NCI-H1436 treated with DMSO at 0.1 percent for 48 hours (cell line): ENCODE results near the gene CAMTA1.
"Not testable (repeated sequence)": the region's sequence is repeated elsewhere in the genome, so short reads cannot be mapped to it uniquely, and the experiment has no call there.

Source experiments
- DNase-seq: peaks from one replicate; lab custom pipeline; 2025; lab: John Stamatoyannopoulos, UW

Gene CAMTA1

GRCh38 chr1:7369866-7370265, 584.6 kb downstream of the CAMTA1 start:
- no peak for DNase-seq

GRCh38 chr1:7371926-7372325, 586.7 kb downstream of the CAMTA1 start:
- no peak for DNase-seq

GRCh38 chr1:7372477-7373120, 587.3 kb downstream of the CAMTA1 start:
- peak; percentile 77 for DNase-seq

- DNase-seq = no peak
Observed at GRCh38 chr1:7373251-7373650, 588.0 kb downstream of the CAMTA1 start.

- DNase-seq = no peak
Observed at GRCh38 chr1:7373876-7374562, 588.8 kb downstream of the CAMTA1 start.

GRCh38 chr1:7374563-7375160, 589.4 kb downstream of the CAMTA1 start:
- DNase-seq = no peak

- DNase-seq = no peak
Observed at GRCh38 chr1:7375329-7375728, 590.1 kb downstream of the CAMTA1 start.

- DNase-seq = no peak
Observed at GRCh38 chr1:7375781-7376660, 590.8 kb downstream of the CAMTA1 start.

- DNase-seq = no peak
Observed at GRCh38 chr1:7376676-7377075, 591.4 kb downstream of the CAMTA1 start.

- DNase-seq = no peak
Observed at GRCh38 chr1:7378346-7379130, 593.3 kb downstream of the CAMTA1 start.

GRCh38 chr1:7379441-7379971, 594.3 kb downstream of the CAMTA1 start:
- no peak for DNase-seq

GRCh38 chr1:7380068-7380467, 594.8 kb downstream of the CAMTA1 start:
- DNase-seq = not testable (repeated sequence)

GRCh38 chr1:7380712-7381111, 595.5 kb downstream of the CAMTA1 start:
- no peak for DNase-seq

GRCh38 chr1:7381729-7382128, 596.5 kb downstream of the CAMTA1 start:
- DNase-seq = not testable (repeated sequence)

- DNase-seq = no peak
Observed at GRCh38 chr1:7382971-7383370, 597.7 kb downstream of the CAMTA1 start.

GRCh38 chr1:7383671-7384520, 598.6 kb downstream of the CAMTA1 start:
- DNase-seq = no peak

GRCh38 chr1:7384679-7385078, 599.4 kb downstream of the CAMTA1 start:
- DNase-seq = no peak

GRCh38 chr1:7385471-7386225, 600.4 kb downstream of the CAMTA1 start:
- DNase-seq = no peak

GRCh38 chr1:7386226-7387052, 601.2 kb downstream of the CAMTA1 start:
- no peak for DNase-seq
